OCI-LY7 (cell line): ENCODE results near the gene RPS6KA2.

Experiments
- CTCF ChIP-seq: fragments of 200-600 bp; sonication (generic); conservative IDR thresholded peaks from 2 replicates; pipeline ENCODE4 v1.5.1; 2014; ENCODE audit warnings: mild to moderate bottlenecking, antibody characterized with exemption, low read length, moderate library complexity, mixed read lengths
- EZH2phosphoT487 ChIP-seq: fragments of 200-600 bp; sonication (generic); IDR thresholded peaks from 2 replicates; pipeline ENCODE4 v1.6.1; 2018; ENCODE audit warnings: low read depth, borderline replicate concordance, mild to moderate bottlenecking, mixed run types, antibody characterized with exemption, low read length, moderate library complexity, mixed read lengths

GRCh38 chr6:166498661-166499349 is 128.2 kb downstream of the RPS6KA2 start:
- TF ChIP-seq CTCF (no peak), EZH2phosphoT487 (no peak)
